H1 (cell line): ENCODE measurements around the gene TMEM185A. TPM values are rescaled to one million over a fixed set of nuclear protein-coding genes. Genes with fewer than 3 reads are reported as not detected.
"Not testable (repeated sequence)": the region's sequence is repeated elsewhere in the genome, so short reads cannot be mapped to it uniquely, and the experiment has no call there.

Source experiments
- CTCF ChIA-PET: fragments of 300-600 bp; sonication (Branson Sonifier 250); formaldehyde crosslinking; loops from one replicate; lab custom pipeline; 2021; ENCODE audit not compliant: partially characterized antibody; lab: Charles Lee
- POLR2A ChIA-PET: fragments of 300-600 bp; sonication (Branson Sonifier 250); formaldehyde crosslinking; loops from one replicate; lab custom pipeline; 2021; ENCODE audit warnings: inconsistent platforms; ENCODE audit not compliant: partially characterized antibody; lab: Charles Lee
- DNase-seq, 2 experiments: peaks; one replicate each; pipeline versions ENCODE4 v3.0.0 to v3.0.0-alpha.2; 2010 to 2022; ENCODE audit warnings: low spot score in 2 of 2, low read depth in 1 of 2, mixed read lengths in 1 of 2
- FAIRE-seq: peaks from 2 replicates; lab custom pipeline; 2011; peaks lifted over from hg19 to GRCh38; lab: Jason Lieb, UNC
- H2AFZ ChIP-seq: 2 replicates; pipeline ENCODE4 v1.8.1; 2012; ENCODE audit warnings: low read length, inconsistent platforms
- H2AK5ac ChIP-seq: 2 replicates; pipeline ENCODE4 v1.6.1; 2013; ENCODE audit warnings: low read depth, low read length
- H2BK120ac ChIP-seq: replicated peaks from 2 replicates; pipeline ENCODE3; 2013; ENCODE audit warnings: low read depth, low read length, inconsistent platforms
- H2BK12ac ChIP-seq: 2 replicates; pipeline ENCODE4 v1.6.1; 2013; ENCODE audit warnings: low read depth, low read length
- H2BK15ac ChIP-seq: 2 replicates; pipeline ENCODE4 v1.6.1; 2013; ENCODE audit warnings: low read length
- H2BK20ac ChIP-seq: 2 replicates; pipeline ENCODE4 v1.6.1; 2013; ENCODE audit warnings: low read length
- H2BK5ac ChIP-seq: 2 replicates; pipeline ENCODE4 v1.6.1; 2013; ENCODE audit warnings: low read depth, low read length
- H3K14ac ChIP-seq: 2 replicates; pipeline ENCODE4 v1.6.1; 2013; ENCODE audit warnings: inconsistent platforms; ENCODE audit not compliant: insufficient read length
- H3K18ac ChIP-seq: 2 replicates; pipeline ENCODE4 v1.6.1; 2013; ENCODE audit warnings: low read length; ENCODE audit errors: extremely low read depth
- H3K23ac ChIP-seq: 2 replicates; pipeline ENCODE4 v1.6.1; 2013; ENCODE audit warnings: inconsistent platforms; ENCODE audit not compliant: insufficient read length
- H3K23me2 ChIP-seq: 2 replicates; pipeline ENCODE4 v1.6.1; 2013; ENCODE audit warnings: low read depth, low read length
- H3K27ac ChIP-seq: 2 replicates; pipeline ENCODE4 v1.6.1; 2011; ENCODE audit warnings: low read depth, low read length, inconsistent platforms
- H3K27me3 ChIP-seq, 4 experiments: replicated peaks in 1 of 4; 1 replicate in 1 of 4; 2 replicates in 3 of 4; pipeline versions ENCODE4 v1.6.1 to v1.8.1; 2011 to 2013; ENCODE audit warnings: low read length in 3 of 4, mild to moderate bottlenecking in 3 of 4, inconsistent platforms in 2 of 4, mixed read lengths in 2 of 4, moderate library complexity in 1 of 4; ENCODE audit not compliant: control insufficient read depth in 3 of 4, insufficient read depth in 3 of 4; ENCODE audit errors: extremely low read depth in 1 of 4
- H3K36me3 ChIP-seq, 4 experiments: 2 replicates each; pipeline versions ENCODE4 v1.6.1 to v1.8.1; 2011 to 2013; ENCODE audit warnings: mild to moderate bottlenecking in 4 of 4, low read length in 3 of 4, moderate library complexity in 2 of 4, control low read depth in 1 of 4, inconsistent platforms in 1 of 4; ENCODE audit not compliant: insufficient read depth in 4 of 4, control insufficient read depth in 2 of 4
- H3K4ac ChIP-seq: replicated peaks from 2 replicates; pipeline ENCODE3; 2013; ENCODE audit warnings: low read length, low read depth, mixed read lengths, inconsistent platforms; ENCODE audit not compliant: insufficient read length
- H3K4me1 ChIP-seq, 4 experiments: replicated peaks in 1 of 4; 1 replicate in 1 of 4; 2 replicates in 3 of 4; pipeline versions ENCODE4 v1.6.1 to v1.8.1; 2011 to 2013; ENCODE audit warnings: low read length in 3 of 4, inconsistent platforms in 2 of 4, mixed read lengths in 1 of 4; ENCODE audit not compliant: insufficient read depth in 4 of 4, control insufficient read depth in 3 of 4
- H3K4me2 ChIP-seq, 2 experiments: 2 replicates each; pipeline versions ENCODE4 v1.6.1 to v1.8.1; 2011 to 2013; ENCODE audit warnings: low read depth in 2 of 2, low read length in 2 of 2, control low read depth in 1 of 2, inconsistent platforms in 1 of 2, mild to moderate bottlenecking in 1 of 2; ENCODE audit not compliant: insufficient read depth in 1 of 2
- H3K4me3 ChIP-seq, 4 experiments: fragments of 200-600, 300-600 bp in 1 of 4; sonication (generic), shearing (Covaris generic), sonication (Bioruptor Twin) in 1 of 4; 2 replicates each; pipeline versions ENCODE4 v1.5.1 to v1.8.1; 2011 to 2016; ENCODE audit warnings: low read length in 4 of 4, low read depth in 3 of 4, control low read depth in 2 of 4, inconsistent platforms in 2 of 4, mild to moderate bottlenecking in 2 of 4, mixed read lengths in 1 of 4, moderate library complexity in 1 of 4; ENCODE audit not compliant: insufficient read depth in 2 of 4; ENCODE audit errors: extremely low read depth in 1 of 4
- H3K56ac ChIP-seq: replicated peaks from 2 replicates; pipeline ENCODE3; 2013; ENCODE audit warnings: low read depth, mild to moderate bottlenecking, mixed read lengths, low read length, inconsistent platforms; ENCODE audit not compliant: insufficient read length
- H3K79me1 ChIP-seq: 2 replicates; pipeline ENCODE4 v1.6.1; 2013; ENCODE audit warnings: low read depth, low read length, control low read depth
- H3K79me2 ChIP-seq, 2 experiments: 2 replicates each; pipeline versions ENCODE4 v1.6.1 to v1.8.1; 2012 to 2013; ENCODE audit warnings: low read length in 2 of 2, mild to moderate bottlenecking in 2 of 2, inconsistent platforms in 1 of 2; ENCODE audit not compliant: insufficient read depth in 2 of 2, control insufficient read depth in 1 of 2
- H3K9ac ChIP-seq, 4 experiments: replicated peaks in 1 of 4; 1 replicate in 1 of 4; 2 replicates in 3 of 4; pipeline versions ENCODE4 v1.6.1 to v1.8.1; 2011 to 2013; ENCODE audit warnings: low read depth in 3 of 4, low read length in 3 of 4, control low read depth in 2 of 4, mild to moderate bottlenecking in 2 of 4, moderate library complexity in 2 of 4, inconsistent platforms in 1 of 4; ENCODE audit errors: extremely low read depth in 1 of 4
- H3K9me3 ChIP-seq, 2 experiments: 2 replicates each; pipeline versions ENCODE4 v1.6.1 to v1.8.1; 2012 to 2013; ENCODE audit warnings: mild to moderate bottlenecking in 2 of 2, moderate library complexity in 2 of 2, control low read depth in 1 of 2, inconsistent platforms in 1 of 2, low read depth in 1 of 2, low read length in 1 of 2, mixed read lengths in 1 of 2; ENCODE audit not compliant: insufficient read depth in 2 of 2
- H4K20me1 ChIP-seq, 2 experiments: replicated peaks in 1 of 2; 2 replicates each; pipeline versions ENCODE3 to v1.8.1; 2011 to 2013; ENCODE audit warnings: inconsistent platforms in 2 of 2, low read length in 2 of 2, mild to moderate bottlenecking in 1 of 2; ENCODE audit not compliant: insufficient read depth in 2 of 2, control insufficient read depth in 1 of 2
- H4K5ac ChIP-seq: 2 replicates; pipeline ENCODE4 v1.6.1; 2013; ENCODE audit warnings: low read length, low read depth, mixed read lengths, inconsistent platforms; ENCODE audit not compliant: insufficient read length
- H4K8ac ChIP-seq: 2 replicates; pipeline ENCODE4 v1.8.0; 2013; ENCODE audit warnings: mild to moderate bottlenecking, moderate library complexity, low read length, inconsistent platforms; ENCODE audit not compliant: insufficient read depth; ENCODE audit errors: extremely low read depth
- H4K91ac ChIP-seq: replicated peaks from 2 replicates; pipeline ENCODE3; 2013; ENCODE audit warnings: low read length, mixed read lengths, inconsistent platforms; ENCODE audit not compliant: insufficient read length
- WGBS, 2 experiments: shearing (Covaris generic) in 1 of 2; methylation state at CpG; one replicate each; pipeline versions ENCODE4 v1.1.6 to v1.1.7; 2013 to 2015; ENCODE audit warnings: low lambda C conversion rate in 2 of 2, mixed read lengths in 2 of 2, inconsistent platforms in 1 of 2, low coverage in 1 of 2, missing lambda C conversion rate in 1 of 2; ENCODE audit not compliant: insufficient replicate concordance in 2 of 2, insufficient coverage in 1 of 2, insufficient read length in 1 of 2; ENCODE audit errors: extremely low coverage in 1 of 2, missing lambda C conversion rate in 1 of 2; 5-methylcytosine and 5-hydroxymethylcytosine counted together
- polyA plus RNA-seq, 7 experiments: library from polyadenylated mRNA; depleted of rRNA in 3 of 7; stranded (reverse) in 5 of 7; unstranded in 2 of 7; fragments of >200 nt in 5 of 7; fragments of 200-250 nt in 2 of 7; gene quantifications; 1 replicate in 5 of 7; 2 replicates in 1 of 7; 4 replicates in 1 of 7; pipeline versions ENCODE4 v1.2.1 to v1.2.3, GENCODE V29; 2011 to 2013; ENCODE audit warnings: missing spikeins in 2 of 7, mixed read lengths in 2 of 7
- total RNA-seq: library from RNA; stranded (reverse); fragmentation: NEBNext Ultra II Directional; extraction: Animal tissue kit (Norgen Biotek cat#: 25700); gene quantifications from 2 replicates; pipeline ENCODE4 v1.2.1, GENCODE V29; 2021

Gene TMEM185A
- total and polyA plus RNA-seq, 2 of the 8 experiments (the other 6 are each of a cell fraction or from before 2014, with no cell fraction given): 15.0 to 26.5 TPM

DNA sequence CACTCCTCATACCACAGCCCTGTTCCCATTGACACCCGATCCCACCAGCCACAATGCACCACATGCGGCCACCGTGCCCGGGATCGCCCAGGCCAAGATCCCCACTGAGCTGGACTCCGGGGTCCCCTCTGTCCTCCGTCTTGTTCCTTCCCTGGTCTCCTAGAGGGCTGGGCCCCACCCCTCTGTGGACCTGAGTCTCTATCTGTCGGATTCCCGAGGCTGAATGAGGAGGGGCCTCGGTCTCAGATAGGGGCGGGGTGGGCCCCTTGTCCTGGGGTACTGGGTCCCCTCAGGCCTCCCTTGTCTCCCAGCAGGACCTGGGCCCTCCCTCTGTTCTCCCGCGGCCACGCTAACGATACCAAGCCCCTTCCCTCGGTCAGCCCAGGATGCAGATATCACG lies 46.0 kb downstream of the TMEM185A start:
- H2BK15ac ChIP-seq, H3K4me2 ChIP-seq, H3K4me1 ChIP-seq, H3K9ac ChIP-seq, H4K5ac ChIP-seq, H4K8ac ChIP-seq, H3K36me3 ChIP-seq, H3K27ac ChIP-seq, H3K9me3 ChIP-seq, H3K23me2 ChIP-seq, H3K56ac ChIP-seq, H3K18ac ChIP-seq, H3K4me3 ChIP-seq, H2AK5ac ChIP-seq, H4K91ac ChIP-seq, H3K4ac ChIP-seq, DNase-seq, H2AFZ ChIP-seq, H3K79me1 ChIP-seq, H4K20me1 ChIP-seq, H3K27me3 ChIP-seq, CTCF ChIA-PET, H3K14ac ChIP-seq, H3K79me2 ChIP-seq, H2BK120ac ChIP-seq, FAIRE-seq, H2BK5ac ChIP-seq, H2BK12ac ChIP-seq, H3K23ac ChIP-seq, POLR2A ChIA-PET, H2BK20ac ChIP-seq: not testable (repeated sequence)
- 100% methylated on average over 1 of the region's 17 CpGs; no CpG with 5 or more reads in 1 of the 2 experiments for WGBS, 2 experiments

DNA sequence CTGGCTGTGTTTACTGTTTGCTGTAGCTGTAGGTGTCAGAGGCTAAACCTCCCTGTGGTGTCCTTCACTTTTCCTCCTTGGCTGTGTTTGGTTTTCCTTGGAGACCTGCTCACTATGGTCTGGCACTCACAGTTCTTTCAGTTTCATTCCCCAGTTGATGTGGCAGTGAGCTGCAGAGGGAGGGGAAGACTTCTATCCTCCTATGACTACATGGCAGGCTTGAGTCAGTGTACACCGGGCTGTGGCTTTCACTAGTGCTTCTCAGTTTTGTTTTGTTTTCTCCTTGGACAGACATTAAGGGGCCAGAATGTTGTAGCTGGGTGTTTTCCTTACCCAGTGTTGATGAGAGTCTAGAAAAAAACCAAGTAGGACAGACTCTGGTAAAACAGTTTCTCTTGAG lies 58.1 kb downstream of the TMEM185A start:
- H3K4me2 ChIP-seq, DNase-seq, POLR2A ChIA-PET, H2AK5ac ChIP-seq, H3K27me3 ChIP-seq, H3K9me3 ChIP-seq, H3K14ac ChIP-seq, H2BK15ac ChIP-seq, H3K23ac ChIP-seq, H3K23me2 ChIP-seq, H2BK5ac ChIP-seq, H4K8ac ChIP-seq, H3K9ac ChIP-seq, H3K18ac ChIP-seq, H3K79me1 ChIP-seq, H3K4me1 ChIP-seq, H2AFZ ChIP-seq, H2BK12ac ChIP-seq, H3K4ac ChIP-seq, H4K5ac ChIP-seq, H3K27ac ChIP-seq, H2BK120ac ChIP-seq, H3K79me2 ChIP-seq, FAIRE-seq, H4K20me1 ChIP-seq, H3K56ac ChIP-seq, H3K36me3 ChIP-seq, H4K91ac ChIP-seq, H2BK20ac ChIP-seq, H3K4me3 ChIP-seq: not testable (repeated sequence)
- WGBS, 2 experiments: no CpG with 5 or more reads among the region's 1 CpG
- CTCF ChIA-PET: interaction anchor here (1.1 kb wide), 1 partner anchor 61 kb away, joined by 3 read pairs; no protein-coding TSS in a partner anchor
